Mesenteric fat pad (tissue), 1 donor: ENCODE data around the gene RASA4B. TPM values are rescaled to one million over a fixed set of nuclear protein-coding genes. Genes with fewer than 3 reads are reported as not detected.
"Not testable (repeated sequence)": the region's sequence is repeated elsewhere in the genome, so short reads cannot be mapped to it uniquely, and the experiment has no call there.

Source experiments
- DNase-seq: peaks from one replicate; pipeline ENCODE4 v3.0.0-alpha.2; 2020; ENCODE audit warnings: low spot score
- long read RNA-seq: library from polyadenylated mRNA; unstranded; transcript quantifications from one replicate; pipeline ENCODE4 v2.0.0, GENCODE V29; 2020
- total RNA-seq: library from RNA; stranded (reverse); fragmentation: NEBNext Ultra II Directional; extraction: Animal tissue kit (Norgen Biotek cat#: 25700); gene quantifications from one replicate; pipeline ENCODE4 v1.2.1, GENCODE V29; 2021
- donor health status: DM: yes; HTN: yes; CAD: no.

RASA4B gene
- 16.3 TPM for total RNA-seq
- long read RNA-seq, partial matches to known transcripts: 5 of 12 reads
- long read RNA-seq, other reads (novel, unspliced or antisense): 7 of 12 reads

DNA sequence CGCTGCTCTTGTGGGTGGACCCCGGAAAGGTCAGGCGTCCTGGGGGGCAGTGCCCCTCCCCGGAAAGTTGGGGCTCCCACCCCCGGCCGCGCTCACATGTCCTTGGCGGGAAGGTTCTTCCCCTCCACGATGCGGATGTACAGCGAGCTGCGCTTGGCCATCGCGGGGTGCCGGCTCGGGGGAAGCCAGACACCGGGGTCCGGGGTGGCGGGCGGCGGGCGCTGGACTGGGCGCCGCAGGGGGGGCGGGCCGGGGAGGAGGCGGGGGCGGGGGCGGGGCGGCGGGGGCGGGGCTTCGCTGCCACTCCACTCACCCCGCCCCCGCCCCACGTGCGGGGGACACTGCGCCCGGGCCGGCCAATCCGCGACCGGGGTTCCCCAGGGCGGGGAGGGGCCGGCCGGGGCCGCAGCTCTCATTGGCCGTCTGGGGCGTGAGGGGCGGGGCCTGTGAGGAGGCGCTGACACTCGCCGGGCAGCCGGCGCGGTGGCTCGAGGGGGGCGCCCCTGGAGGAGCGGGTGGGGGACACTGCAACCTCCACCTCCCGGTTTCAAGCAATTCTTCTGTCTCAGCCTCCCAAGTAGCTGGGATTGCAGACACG, at the start of gene RASA4B:
TSS of gene RASA4B (minus strand) at position 228 of the 598 bp plus-strand sequence. CDS start at position 161, 67 bp downstream.
- not testable (repeated sequence) for DNase-seq

DNA sequence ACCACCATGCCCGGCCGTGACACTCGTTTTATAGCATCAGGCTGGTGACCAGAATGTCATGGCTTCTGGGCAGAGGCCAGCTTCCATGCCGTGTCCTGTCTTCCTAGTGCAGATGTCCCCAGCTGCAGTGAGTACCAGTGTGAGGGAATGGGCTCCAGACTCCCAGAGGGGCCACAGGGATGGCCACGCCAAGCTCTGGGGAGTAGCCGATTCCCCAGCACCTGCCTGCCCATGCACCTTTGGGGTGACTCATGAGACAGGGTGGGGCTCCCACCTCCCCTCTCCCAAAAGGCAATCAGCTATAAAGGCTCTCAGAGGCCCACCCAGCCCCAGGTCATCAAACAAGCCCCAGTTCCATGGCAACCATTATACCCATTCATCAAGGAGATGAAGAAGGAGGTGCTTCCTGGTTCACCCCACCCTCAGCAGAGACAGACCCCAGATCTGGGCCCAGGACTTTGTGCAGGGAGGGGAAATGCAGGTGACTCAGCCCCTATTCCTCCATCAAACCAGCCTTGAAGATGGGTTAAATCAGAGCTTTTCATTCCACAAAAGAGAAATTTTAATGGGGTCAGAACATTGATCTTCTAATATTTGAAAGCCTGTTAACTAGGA, 33.3 kb upstream of the RASA4B start, which contains the start of gene SPDYE2:
TSS of gene SPDYE2 (plus strand) at position 419 of the 615 bp plus-strand sequence. CDS start 2,030 bp downstream, outside the sequence.
- DNase-seq: not testable (repeated sequence)

DNA sequence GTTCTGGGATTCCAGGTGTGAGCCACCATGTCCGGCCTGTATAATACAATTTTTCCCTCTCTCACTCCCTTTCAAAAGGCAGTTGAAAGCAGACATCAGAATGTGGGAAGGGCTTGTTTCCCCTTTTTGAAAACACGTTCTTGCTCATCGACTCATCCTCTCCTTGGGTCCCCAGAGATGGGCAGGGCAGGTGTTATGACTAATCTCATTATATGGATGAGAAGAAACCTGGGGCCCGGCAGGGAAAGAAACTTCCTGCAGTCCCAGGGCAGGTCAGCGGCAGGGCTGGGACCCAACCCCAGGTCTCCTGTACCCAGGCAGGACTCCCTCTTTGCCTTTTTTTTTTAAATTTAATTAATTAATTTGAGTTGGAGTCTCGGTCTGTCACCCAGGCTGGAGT, 28.8 kb upstream of the RASA4B start:
- not testable (repeated sequence) for DNase-seq

DNA sequence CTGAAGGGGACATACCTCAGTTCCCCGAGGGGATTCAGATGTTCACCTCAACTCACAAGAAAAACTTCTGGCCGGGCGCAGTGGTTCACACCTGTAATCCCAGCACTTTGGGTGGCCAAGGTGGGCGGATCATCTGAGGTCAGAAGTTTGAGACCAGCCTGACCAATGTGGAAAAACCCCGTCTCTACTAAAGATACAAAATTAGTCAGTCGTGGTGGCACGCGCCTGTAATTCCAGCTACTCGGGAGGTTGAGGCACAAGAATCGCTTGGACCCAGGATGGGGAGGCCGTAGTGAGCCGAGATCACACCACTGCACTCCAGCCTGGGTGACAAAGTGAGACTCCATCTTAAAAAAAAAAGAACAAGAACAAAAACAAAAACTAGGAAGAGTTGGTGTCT, 27.7 kb upstream of the RASA4B start:
- DNase-seq: not testable (repeated sequence)

DNA sequence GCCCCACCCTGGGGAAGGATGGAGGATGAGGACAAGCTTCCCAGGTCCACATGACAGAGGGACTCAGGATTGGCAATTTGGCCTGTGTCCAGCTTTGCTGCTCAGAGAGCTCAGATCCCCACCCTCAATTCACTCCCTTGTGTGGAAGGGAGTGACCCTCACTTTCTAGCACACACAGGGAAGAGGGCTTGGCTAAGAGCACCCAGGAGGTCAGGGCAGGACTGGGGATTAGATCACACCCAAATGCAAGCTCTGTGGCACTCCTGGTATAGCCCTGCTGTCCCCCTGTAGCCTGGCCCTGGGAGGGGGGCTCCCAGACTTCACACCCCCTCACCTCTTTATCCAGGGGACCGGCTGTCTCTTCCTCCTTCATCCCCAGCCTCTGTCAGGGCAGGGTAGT, 26.8 kb upstream of the RASA4B start:
- not testable (repeated sequence) for DNase-seq

DNA sequence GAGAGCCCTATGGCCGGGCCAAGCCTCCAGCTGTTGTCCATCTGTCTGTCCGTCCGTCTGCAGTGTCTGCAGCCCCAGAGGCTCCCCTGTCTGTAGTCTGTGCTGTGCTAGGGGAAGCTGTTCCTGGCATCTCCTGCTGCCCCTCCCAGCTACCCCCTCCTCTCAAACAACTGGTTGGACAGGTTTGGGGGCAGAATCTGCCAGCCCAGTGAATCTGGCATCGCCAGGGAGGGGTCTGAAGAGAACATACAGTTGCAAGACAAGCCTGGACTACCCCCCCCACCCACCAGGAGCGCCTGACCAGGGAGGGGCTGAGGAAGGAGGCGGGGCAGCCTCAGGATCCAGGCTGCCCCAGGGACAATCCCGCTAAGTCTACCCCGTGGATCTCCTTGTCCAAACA, 26.0 kb upstream of the RASA4B start, which contains the start of gene UPK3BL2:
TSS of gene UPK3BL2 (minus strand) at position 101 of the 400 bp plus-strand sequence. CDS start at position 41, 60 bp downstream.
- not testable (repeated sequence) for DNase-seq

DNA sequence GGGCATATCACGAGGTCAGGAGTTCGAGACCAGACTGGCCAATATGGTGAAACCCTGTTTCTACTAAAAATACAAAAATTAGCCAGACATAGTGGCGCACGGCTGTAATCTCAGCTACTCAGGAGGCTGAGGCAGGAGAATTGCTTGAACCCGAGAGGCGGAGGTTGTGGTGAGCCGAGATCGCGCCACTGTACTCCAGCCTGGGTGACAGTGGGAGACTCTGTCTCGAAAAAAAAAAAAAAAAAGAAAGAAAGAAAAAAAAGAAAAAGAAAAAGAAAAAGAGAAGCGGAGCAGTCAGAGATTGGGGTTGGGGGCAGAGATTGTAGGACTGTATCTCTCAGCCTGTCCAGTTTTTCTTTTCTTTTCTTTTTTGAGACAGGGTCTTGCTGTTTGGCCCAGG, 25.2 kb upstream of the RASA4B start:
- DNase-seq: not testable (repeated sequence)

DNA sequence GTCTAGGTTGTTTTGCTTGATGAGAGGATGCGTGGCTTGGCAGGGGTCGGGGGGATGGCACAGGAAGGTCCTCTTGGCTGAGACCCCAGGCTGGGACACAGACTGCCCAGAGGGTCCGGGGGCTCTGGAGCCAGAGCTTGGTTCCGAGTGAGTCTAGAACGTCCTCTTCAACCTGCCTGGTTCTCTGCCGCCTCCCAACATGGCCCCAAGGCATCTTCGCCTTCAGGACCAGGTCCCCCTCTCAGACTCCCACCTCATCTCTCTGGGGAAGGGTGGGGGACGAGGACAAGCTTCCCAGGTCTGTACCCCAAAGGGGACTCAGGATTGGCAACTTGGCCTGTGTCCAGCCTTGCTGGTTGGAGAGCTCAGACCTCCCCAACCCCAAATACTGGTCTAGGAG, 24.5 kb upstream of the RASA4B start:
- DNase-seq: peak; percentile 77

DNA sequence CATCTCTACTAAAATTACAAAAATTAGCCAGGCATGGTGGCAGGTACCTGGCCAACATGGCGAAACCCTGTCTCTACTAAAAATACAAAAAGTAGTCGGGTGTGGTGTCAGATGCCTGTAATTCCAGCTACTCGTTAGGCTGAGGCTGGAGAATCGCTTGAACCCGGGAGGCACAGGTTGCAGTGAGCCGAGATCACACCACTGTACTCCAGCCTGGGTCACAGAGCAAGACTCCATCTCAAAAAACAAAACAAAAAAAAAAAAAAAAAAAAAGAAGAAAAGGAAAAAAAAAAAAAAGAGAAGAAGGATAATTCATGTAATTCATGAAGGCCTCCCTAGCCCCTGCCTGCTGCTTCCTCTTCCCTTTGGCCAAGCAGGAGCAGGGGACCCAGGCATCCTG, 23.0 kb upstream of the RASA4B start:
- DNase-seq: not testable (repeated sequence)

DNA sequence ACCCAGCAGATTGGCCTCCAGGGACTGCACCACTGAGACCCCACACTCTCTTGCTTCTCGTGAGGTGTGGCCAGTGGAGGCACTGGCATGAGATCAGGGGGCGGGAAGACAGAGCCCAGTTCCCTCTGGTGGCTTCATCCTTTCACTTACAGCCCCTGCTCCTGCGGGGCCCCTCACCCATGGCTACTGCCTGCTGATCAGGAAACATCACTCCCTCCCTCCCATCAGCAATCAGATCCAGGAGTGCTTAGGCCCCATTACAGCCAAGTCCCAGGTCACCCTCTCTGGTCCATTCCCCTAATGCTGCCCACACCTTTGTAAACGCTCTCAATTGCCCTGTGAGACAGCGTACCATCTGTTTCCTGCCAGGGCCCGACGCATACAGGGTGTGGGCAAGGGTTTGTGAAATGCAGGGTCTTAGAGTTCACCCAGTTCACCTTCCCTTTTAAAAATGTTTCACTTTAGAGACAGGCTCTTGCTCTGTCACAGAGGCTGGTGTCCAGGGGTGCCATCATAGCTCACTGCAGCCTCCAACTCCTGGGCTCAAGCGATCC, 17.6 kb upstream of the RASA4B start:
- DNase-seq: not testable (repeated sequence)

DNA sequence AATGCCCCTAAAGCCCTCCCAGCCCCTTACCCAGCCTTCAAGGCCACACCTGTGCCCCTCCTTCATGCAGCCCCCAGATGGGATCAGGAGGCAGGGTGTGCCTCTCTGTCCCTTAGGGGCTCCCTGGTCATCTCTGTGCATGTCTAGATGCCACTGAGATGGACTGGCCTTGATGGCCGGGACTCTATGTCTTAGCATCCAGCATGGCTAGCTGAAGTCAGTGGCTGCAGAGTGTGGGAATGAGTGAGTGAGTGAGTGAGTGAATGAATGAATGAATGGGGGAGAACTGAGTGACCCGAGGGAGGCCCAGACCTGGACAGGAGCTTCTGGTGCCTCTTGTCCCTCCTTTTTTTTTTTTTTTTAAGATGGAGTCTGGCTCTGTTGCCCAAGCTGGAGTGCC, 14.6 kb upstream of the RASA4B start:
- not testable (repeated sequence) for DNase-seq

DNA sequence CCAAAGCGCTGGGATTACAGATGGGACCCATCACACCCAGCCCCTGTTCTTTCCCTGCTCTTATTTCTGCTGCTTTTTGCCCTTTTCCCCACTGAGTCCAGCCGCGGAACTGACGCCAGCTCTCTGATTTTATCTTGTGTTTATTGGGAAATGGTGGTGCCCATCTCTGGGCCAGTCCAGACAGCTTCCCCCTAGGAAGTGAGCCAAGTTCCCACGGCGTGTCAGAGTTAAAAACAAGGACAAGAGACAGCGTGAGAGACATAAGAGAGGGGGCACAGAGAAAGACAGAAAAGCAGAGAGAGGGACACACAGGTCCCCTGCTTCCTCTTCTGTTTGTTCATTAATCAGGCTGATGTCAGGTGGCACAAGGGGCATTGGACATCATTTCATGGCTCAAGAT, 14.0 kb upstream of the RASA4B start:
- DNase-seq: not testable (repeated sequence)

DNA sequence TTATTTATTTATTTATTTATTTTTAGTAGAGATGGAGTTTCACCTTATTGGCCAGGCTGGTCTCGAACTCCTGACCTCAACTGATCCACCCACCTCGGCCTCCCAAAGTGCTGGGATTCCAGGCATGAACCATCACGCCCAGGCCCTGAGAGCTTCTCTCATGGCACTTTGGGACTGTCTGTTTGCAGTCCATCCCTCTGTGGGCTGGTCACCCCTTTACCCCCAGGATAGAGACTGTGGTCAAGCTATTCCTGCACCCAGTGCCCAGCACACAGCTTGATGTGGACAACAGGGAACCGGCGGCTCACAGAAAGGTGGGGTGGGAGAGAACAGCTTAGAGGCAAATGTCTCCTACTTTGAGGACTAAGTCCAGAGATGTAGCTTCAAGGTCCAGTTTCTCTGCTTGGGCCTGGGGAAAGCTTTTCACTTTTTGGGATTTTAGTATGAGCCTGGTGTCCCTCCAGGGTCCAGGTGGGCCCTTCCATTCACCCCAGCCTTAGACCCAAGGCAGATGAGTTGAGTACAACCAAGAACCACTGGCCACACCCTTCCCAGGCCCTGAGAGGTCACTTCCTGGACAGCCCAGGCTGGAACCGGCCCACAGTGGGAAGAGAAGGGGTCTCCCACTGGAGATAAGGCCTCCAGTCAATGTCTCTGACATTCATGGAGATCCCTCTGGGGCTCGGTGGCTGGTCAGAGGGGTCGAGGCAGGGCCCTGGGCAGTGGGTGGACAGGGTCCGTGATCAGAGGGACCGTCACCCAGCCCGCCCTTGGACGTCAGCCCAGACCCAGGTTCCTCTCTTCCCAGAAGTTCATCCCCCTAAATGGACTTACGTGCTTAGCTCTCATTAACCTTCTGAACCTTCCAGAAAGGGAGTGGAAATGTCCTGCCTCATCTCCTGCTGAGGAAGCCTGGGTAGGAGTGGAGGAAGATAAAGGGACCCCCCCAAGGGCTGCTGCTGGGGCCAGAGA, 10.5 kb upstream of the RASA4B start:
- DNase-seq: not testable (repeated sequence)

DNA sequence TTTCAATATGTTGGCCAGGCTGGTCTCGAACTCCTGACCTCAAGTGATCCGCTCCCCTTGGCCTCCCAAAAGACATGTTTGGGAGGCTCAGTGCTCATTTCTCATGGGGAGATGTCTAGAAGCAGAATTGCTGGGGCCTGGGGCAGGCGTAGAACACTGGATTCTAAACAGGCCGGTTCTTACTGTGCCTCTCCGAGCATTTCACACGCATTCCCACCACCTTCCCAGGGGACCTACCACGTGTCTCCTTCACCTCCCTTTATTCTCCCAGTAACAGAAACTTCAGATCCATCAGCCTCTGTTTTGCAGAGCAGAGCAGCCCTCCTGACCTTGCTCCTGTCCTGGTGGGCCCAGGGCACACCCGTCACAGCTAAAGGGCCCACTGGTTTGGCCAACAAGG, 9.6 kb upstream of the RASA4B start:
- not testable (repeated sequence) for DNase-seq

DNA sequence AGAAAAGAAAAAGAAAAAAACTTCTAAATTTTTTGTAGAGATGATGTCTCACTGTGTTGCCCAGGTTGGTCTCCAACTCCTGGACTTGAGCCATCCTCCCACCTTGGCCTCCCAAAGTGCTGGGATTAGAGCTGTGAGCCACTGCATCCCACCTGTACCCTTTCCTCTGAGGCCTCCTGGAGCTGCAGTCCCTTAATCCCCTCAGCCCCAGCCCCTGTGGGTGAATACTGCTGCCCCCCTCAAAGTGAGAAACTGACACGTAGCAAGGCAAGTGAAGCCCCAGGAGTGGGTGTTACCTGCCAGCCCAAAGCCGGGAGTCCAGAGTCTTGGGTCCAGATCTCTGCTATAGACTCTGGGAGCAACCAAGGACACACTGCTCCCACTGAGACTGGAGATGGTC, 7.2 kb upstream of the RASA4B start:
- peak; percentile 77 for DNase-seq

DNA sequence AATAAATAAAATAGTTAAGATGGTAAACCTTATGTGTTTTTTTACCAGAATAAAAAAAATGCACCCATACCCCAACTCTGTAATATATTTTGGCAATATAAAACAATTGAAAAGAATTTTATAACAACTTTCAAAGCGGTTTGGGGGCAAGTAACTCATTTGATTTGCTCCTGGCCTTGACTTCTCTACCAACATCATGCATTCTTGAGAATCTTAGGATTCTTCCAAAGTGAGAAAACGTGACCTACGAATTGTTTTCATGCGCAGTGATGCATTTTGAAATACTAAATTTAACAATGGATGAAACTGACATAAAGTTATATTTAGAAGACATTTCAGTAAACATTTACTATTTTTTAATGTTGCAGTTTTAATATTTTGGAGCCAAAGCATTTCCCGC, 3.2 kb upstream of the RASA4B start:
- not testable (repeated sequence) for DNase-seq

DNA sequence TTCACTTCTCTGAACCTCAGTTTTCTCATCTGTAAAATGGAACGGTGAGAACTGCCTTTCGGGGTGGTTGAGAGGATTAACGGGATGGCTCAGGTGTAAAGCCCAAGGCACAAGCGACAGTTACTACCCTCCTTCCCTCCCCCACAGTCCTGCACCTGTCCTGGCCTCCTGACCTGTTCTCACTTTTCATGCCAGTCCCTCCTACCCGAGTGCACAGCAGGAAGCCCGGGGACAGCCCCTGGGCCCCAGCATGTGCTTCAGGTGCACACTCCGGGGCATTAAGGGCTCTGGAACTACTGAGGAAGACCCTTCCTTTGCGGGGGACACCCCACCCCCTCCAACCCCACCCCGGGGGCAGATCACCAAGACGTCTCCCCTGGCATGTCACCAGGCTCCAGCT, 626 bp downstream of the RASA4B start:
- not testable (repeated sequence) for DNase-seq

DNA sequence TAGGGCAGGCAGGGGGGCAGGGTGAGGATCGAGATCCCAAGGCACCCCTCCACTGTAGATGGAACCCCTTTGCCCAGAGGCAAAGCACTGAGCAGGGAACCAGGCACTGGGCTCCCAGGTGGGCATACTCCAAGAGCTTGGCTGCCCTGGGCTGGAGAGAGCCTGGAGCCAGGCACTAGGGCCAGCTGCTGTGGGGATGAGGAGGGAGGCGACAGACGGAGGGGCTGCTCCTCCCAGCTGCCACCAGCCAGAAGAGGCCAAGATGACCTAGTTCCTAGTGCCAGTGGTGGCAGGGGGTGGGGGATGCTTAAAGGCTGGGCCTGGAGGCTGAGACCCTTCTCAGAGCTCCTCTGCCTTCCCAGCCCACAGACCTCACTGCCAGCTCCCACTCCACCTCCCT, 1.7 kb downstream of the RASA4B start:
- not testable (repeated sequence) for DNase-seq

DNA sequence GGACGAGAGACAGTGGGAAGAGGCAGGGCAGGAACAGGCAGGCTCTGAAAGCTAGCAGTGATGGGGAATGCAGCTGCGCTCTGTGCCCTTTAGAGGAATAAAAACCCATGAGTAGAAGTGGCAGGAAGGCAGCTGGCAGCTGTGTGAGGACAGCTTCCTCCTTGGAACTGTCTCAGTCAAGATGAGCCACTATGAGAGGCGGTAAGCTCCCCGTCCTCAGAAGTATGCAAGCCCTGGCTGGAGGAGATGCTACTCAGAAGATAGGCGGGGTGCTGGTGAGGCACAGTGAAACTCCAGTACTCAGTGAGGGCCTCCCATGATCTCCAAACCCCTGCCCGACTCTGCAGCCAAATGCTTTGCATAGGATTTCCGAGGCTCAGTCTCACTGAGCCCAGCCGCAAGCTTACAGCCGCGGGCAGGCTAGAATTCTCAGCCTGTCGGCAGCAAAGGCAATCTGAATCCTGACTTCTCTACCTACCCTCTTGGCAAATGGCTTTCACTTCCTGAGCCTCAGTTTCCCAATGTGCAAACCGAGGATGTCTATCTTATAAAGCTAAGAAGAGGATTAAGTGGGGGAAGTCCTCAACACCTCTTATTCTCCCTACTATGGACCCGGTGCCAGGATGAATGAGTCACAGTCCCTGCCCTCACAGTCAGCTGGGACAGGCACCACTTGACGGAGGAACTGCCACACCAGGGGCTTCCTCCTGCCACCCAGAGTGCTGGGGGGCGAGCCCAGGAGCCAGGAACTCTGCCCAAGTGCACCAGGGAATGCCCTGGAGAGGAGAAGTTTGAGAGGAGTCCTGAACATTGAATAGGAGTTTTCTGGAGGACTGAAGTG, 2.5 kb downstream of the RASA4B start:
- DNase-seq: not testable (repeated sequence)

DNA sequence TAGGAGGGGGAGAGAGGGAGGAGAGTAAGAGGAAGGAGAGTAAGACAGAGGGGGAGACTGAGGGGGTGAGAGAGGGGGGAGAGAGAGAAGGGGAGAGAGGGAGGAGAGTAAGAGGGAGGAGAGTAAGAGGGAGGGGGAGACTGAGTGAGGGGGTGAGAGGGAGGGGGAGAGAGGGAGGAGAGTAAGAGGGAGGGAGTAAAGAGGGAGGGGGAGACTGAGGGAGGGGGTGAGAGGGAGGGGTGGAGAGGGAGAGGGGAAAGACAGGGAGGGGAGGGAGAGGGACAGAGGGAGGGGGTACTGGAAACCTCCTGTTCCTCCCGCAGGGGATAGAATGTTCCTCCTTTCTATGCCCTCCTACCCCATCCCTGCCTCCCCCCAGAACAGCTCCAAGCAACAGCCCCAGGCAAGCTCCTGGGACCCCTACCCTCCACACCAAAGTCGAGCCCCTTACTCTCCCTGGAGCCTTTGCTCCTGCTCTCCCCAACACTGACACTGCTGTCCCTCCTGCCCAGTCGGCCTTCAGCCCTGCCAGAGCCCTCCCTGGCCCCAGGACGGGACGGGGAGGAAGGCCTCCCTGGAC, 4.8 kb downstream of the RASA4B start:
- not testable (repeated sequence) for DNase-seq
